PC-9 (cell line): ENCODE results near the gene ATP6V0E1.

ENCODE experiments used
- EZH2 ChIP-seq: fragments of 200-600 bp; sonication (generic); IDR thresholded peaks from 2 replicates; pipeline ENCODE4 v1.8.0; 2017; ENCODE audit warnings: antibody characterized with exemption, low read depth
- TF ChIP-seq, protein P1 (sequence below): fragments of 200-600 bp; sonication (generic); conservative IDR thresholded peaks from 2 replicates; pipeline ENCODE4 v1.6.1; 2017; ENCODE audit warnings: mixed run types, antibody characterized with exemption, mild to moderate bottlenecking, moderate library complexity

DNA sequence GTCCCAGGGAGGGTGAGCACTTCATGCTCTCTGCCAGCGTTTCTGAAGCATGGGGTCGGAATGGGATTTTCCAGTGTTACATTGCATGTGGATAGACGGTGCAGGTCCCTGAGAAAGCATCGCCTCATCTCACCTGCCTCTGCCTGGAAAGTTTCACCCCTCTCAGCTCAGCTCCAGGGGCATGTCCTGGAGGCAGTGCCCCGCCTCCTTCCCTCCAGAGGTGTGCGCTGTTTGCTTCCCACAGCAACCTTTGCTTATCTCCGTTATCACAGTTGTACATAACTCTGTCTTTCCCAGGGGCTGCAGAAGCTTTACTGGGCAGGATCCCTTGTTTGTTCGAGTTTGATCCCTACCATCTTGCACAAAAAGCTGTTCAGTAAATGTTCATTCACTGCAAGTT, 61.9 kb downstream of the ATP6V0E1 start:
- TF ChIP-seq, protein P1, sequence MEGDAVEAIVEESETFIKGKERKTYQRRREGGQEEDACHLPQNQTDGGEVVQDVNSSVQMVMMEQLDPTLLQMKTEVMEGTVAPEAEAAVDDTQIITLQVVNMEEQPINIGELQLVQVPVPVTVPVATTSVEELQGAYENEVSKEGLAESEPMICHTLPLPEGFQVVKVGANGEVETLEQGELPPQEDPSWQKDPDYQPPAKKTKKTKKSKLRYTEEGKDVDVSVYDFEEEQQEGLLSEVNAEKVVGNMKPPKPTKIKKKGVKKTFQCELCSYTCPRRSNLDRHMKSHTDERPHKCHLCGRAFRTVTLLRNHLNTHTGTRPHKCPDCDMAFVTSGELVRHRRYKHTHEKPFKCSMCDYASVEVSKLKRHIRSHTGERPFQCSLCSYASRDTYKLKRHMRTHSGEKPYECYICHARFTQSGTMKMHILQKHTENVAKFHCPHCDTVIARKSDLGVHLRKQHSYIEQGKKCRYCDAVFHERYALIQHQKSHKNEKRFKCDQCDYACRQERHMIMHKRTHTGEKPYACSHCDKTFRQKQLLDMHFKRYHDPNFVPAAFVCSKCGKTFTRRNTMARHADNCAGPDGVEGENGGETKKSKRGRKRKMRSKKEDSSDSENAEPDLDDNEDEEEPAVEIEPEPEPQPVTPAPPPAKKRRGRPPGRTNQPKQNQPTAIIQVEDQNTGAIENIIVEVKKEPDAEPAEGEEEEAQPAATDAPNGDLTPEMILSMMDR, result no peak
- TF ChIP-seq EZH2, result no peak
